HG03064 (cell line): Measurements from ENCODE around the gene HVCN1.
"Not testable (repeated sequence)": the region's sequence is repeated elsewhere in the genome, so short reads cannot be mapped to it uniquely, and the experiment has no call there.

Experiments used
- ATAC-seq: cut with Tn5 transposase; IDR thresholded peaks from one replicate; pipeline ENCODE4 v1.9.1; 2021; ENCODE audit warnings: low read depth; ENCODE audit not compliant: unreplicated experiment

HVCN1 gene

GRCh38 chr12:110688446-110689280 lies at the start of gene HVCN1:
TSS of gene HVCN1 (minus strand) at chr12:110689115. CDS start at chr12:110683245, 5,870 bp downstream.
- peak; percentile 25 for ATAC-seq

GRCh38 chr12:110737532-110737931 lies 48.6 kb upstream of the HVCN1 start:
- no peak for ATAC-seq

GRCh38 chr12:110737016-110737415 lies 48.1 kb upstream of the HVCN1 start:
- not testable (repeated sequence) for ATAC-seq

- ATAC-seq = no peak
Measured at GRCh38 chr12:110733900-110734299, 45.0 kb upstream of the HVCN1 start.

- ATAC-seq = no peak
Measured at GRCh38 chr12:110733089-110733715, 44.3 kb upstream of the HVCN1 start.

GRCh38 chr12:110732572-110732971 lies 43.7 kb upstream of the HVCN1 start:
- ATAC-seq = no peak

- no peak for ATAC-seq
Measured at GRCh38 chr12:110731479-110731878, 42.6 kb upstream of the HVCN1 start.

GRCh38 chr12:110728628-110729027 lies 39.7 kb upstream of the HVCN1 start:
- ATAC-seq = no peak

- no peak for ATAC-seq
Measured at GRCh38 chr12:110726708-110727369, 37.9 kb upstream of the HVCN1 start.

- ATAC-seq = no peak
Measured at GRCh38 chr12:110726028-110726427, 37.1 kb upstream of the HVCN1 start.

GRCh38 chr12:110725267-110725666 lies 36.4 kb upstream of the HVCN1 start:
- no peak for ATAC-seq

- not testable (repeated sequence) for ATAC-seq
Measured at GRCh38 chr12:110722892-110723291, 34.0 kb upstream of the HVCN1 start.

- ATAC-seq = no peak
Measured at GRCh38 chr12:110721570-110721969, 32.7 kb upstream of the HVCN1 start.

GRCh38 chr12:110720516-110720915 lies 31.6 kb upstream of the HVCN1 start:
- ATAC-seq = no peak

- ATAC-seq = no peak
Measured at GRCh38 chr12:110718222-110718908, 29.4 kb upstream of the HVCN1 start.

- no peak for ATAC-seq
Measured at GRCh38 chr12:110717037-110717436, 28.1 kb upstream of the HVCN1 start.

- no peak for ATAC-seq
Measured at GRCh38 chr12:110708917-110709316, 20.0 kb upstream of the HVCN1 start.

GRCh38 chr12:110705309-110705708 lies 16.4 kb upstream of the HVCN1 start:
- no peak for ATAC-seq

GRCh38 chr12:110704750-110705149 lies 15.8 kb upstream of the HVCN1 start:
- no peak for ATAC-seq

GRCh38 chr12:110704231-110704630 lies 15.3 kb upstream of the HVCN1 start:
- no peak for ATAC-seq

GRCh38 chr12:110702081-110702480 lies 13.2 kb upstream of the HVCN1 start:
- ATAC-seq = no peak
